GM12878 (cell line): ENCODE results near the gene CRYZL1.

Experiments
- BCLAF1 ChIP-seq: fragments of 450-650 bp; IDR thresholded peaks from 2 replicates; pipeline ENCODE4 v1.6.1; 2017; ENCODE audit warnings: antibody characterized with exemption, mild to moderate bottlenecking, moderate library complexity
- POLR2A ChIP-seq: IDR thresholded peaks from 2 replicates; pipeline ENCODE4 v1.6.1; 2011; ENCODE audit warnings: low read depth, mild to moderate bottlenecking, low read length

GRCh38 chr21:33655588-33656221 is 14.2 kb upstream of the CRYZL1 start:
- TF ChIP-seq POLR2A (no peak), BCLAF1 (no peak)
